Measurements from ENCODE around the gene DDN. TPM values are rescaled to one million over a fixed set of nuclear protein-coding genes. Genes with fewer than 3 reads are reported as not detected.

Gene DDN
- total and polyA plus RNA-seq, 9 of the 15 experiments (the other 6 are each of a cell fraction or from before 2014, with no cell fraction given) = 0.03 to 3.6 (median 1.6) TPM

GRCh38 chr12:49017891-49018260, 18.7 kb upstream of the DDN start (continued):
- 0 out of 2 replicates have a peak, but pooled peaks have one; percentile 35 for TF ChIP-seq ZNF592 (IDR thresholded peaks at IDR 0.05)
- no peak for TF ChIP-seq POU5F1 (IDR thresholded peaks at IDR 0.05; ENCODE audit: borderline replicate concordance, low read depth, low read length, partially characterized antibody)
- TF ChIP-seq, protein P1, sequence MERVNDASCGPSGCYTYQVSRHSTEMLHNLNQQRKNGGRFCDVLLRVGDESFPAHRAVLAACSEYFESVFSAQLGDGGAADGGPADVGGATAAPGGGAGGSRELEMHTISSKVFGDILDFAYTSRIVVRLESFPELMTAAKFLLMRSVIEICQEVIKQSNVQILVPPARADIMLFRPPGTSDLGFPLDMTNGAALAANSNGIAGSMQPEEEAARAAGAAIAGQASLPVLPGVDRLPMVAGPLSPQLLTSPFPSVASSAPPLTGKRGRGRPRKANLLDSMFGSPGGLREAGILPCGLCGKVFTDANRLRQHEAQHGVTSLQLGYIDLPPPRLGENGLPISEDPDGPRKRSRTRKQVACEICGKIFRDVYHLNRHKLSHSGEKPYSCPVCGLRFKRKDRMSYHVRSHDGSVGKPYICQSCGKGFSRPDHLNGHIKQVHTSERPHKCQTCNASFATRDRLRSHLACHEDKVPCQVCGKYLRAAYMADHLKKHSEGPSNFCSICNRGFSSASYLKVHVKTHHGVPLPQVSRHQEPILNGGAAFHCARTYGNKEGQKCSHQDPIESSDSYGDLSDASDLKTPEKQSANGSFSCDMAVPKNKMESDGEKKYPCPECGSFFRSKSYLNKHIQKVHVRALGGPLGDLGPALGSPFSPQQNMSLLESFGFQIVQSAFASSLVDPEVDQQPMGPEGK (CRISPR knock-in tag; IDR thresholded peaks at IDR 0.05; ENCODE audit: borderline replicate concordance) = no peak
- no peak for TF ChIP-seq DEAF1 (CRISPR knock-in tag; IDR thresholded peaks at IDR 0.05)
- TF ChIP-seq, protein P2, sequence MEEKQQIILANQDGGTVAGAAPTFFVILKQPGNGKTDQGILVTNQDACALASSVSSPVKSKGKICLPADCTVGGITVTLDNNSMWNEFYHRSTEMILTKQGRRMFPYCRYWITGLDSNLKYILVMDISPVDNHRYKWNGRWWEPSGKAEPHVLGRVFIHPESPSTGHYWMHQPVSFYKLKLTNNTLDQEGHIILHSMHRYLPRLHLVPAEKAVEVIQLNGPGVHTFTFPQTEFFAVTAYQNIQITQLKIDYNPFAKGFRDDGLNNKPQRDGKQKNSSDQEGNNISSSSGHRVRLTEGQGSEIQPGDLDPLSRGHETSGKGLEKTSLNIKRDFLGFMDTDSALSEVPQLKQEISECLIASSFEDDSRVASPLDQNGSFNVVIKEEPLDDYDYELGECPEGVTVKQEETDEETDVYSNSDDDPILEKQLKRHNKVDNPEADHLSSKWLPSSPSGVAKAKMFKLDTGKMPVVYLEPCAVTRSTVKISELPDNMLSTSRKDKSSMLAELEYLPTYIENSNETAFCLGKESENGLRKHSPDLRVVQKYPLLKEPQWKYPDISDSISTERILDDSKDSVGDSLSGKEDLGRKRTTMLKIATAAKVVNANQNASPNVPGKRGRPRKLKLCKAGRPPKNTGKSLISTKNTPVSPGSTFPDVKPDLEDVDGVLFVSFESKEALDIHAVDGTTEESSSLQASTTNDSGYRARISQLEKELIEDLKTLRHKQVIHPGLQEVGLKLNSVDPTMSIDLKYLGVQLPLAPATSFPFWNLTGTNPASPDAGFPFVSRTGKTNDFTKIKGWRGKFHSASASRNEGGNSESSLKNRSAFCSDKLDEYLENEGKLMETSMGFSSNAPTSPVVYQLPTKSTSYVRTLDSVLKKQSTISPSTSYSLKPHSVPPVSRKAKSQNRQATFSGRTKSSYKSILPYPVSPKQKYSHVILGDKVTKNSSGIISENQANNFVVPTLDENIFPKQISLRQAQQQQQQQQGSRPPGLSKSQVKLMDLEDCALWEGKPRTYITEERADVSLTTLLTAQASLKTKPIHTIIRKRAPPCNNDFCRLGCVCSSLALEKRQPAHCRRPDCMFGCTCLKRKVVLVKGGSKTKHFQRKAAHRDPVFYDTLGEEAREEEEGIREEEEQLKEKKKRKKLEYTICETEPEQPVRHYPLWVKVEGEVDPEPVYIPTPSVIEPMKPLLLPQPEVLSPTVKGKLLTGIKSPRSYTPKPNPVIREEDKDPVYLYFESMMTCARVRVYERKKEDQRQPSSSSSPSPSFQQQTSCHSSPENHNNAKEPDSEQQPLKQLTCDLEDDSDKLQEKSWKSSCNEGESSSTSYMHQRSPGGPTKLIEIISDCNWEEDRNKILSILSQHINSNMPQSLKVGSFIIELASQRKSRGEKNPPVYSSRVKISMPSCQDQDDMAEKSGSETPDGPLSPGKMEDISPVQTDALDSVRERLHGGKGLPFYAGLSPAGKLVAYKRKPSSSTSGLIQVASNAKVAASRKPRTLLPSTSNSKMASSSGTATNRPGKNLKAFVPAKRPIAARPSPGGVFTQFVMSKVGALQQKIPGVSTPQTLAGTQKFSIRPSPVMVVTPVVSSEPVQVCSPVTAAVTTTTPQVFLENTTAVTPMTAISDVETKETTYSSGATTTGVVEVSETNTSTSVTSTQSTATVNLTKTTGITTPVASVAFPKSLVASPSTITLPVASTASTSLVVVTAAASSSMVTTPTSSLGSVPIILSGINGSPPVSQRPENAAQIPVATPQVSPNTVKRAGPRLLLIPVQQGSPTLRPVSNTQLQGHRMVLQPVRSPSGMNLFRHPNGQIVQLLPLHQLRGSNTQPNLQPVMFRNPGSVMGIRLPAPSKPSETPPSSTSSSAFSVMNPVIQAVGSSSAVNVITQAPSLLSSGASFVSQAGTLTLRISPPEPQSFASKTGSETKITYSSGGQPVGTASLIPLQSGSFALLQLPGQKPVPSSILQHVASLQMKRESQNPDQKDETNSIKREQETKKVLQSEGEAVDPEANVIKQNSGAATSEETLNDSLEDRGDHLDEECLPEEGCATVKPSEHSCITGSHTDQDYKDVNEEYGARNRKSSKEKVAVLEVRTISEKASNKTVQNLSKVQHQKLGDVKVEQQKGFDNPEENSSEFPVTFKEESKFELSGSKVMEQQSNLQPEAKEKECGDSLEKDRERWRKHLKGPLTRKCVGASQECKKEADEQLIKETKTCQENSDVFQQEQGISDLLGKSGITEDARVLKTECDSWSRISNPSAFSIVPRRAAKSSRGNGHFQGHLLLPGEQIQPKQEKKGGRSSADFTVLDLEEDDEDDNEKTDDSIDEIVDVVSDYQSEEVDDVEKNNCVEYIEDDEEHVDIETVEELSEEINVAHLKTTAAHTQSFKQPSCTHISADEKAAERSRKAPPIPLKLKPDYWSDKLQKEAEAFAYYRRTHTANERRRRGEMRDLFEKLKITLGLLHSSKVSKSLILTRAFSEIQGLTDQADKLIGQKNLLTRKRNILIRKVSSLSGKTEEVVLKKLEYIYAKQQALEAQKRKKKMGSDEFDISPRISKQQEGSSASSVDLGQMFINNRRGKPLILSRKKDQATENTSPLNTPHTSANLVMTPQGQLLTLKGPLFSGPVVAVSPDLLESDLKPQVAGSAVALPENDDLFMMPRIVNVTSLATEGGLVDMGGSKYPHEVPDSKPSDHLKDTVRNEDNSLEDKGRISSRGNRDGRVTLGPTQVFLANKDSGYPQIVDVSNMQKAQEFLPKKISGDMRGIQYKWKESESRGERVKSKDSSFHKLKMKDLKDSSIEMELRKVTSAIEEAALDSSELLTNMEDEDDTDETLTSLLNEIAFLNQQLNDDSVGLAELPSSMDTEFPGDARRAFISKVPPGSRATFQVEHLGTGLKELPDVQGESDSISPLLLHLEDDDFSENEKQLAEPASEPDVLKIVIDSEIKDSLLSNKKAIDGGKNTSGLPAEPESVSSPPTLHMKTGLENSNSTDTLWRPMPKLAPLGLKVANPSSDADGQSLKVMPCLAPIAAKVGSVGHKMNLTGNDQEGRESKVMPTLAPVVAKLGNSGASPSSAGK (IDR thresholded peaks at IDR 0.05) = peak; percentile 17; the same call in 1 of the 2 replicates

Data from K562 (cell line).